Astrocyte of the spinal cord (primary cell): Measurements from ENCODE around the gene CSAD.
"Not testable (repeated sequence)": the region's sequence is repeated elsewhere in the genome, so short reads cannot be mapped to it uniquely, and the experiment has no call there.

ENCODE experiments used
- DNase-seq: peaks from one replicate; pipeline ENCODE4 v3.0.0; 2011; ENCODE audit warnings: low read depth, low spot score
- H3K4me3 ChIP-seq: 2 replicates; pipeline ENCODE4 v1.5.1; 2011; ENCODE audit warnings: low read depth, mild to moderate bottlenecking, low read length, moderate library complexity
- CTCF ChIP-seq: IDR thresholded peaks from 2 replicates; pipeline ENCODE4 v1.5.1; 2012; ENCODE audit warnings: low read depth, mild to moderate bottlenecking, low read length, inconsistent platforms
- in situ Hi-C: cut with HindIII; loops from 2 replicates; pipeline ENCODE4 v1.10.0; 2017; ENCODE audit warnings: low sequenced_read_pairs

CSAD gene

DNA sequence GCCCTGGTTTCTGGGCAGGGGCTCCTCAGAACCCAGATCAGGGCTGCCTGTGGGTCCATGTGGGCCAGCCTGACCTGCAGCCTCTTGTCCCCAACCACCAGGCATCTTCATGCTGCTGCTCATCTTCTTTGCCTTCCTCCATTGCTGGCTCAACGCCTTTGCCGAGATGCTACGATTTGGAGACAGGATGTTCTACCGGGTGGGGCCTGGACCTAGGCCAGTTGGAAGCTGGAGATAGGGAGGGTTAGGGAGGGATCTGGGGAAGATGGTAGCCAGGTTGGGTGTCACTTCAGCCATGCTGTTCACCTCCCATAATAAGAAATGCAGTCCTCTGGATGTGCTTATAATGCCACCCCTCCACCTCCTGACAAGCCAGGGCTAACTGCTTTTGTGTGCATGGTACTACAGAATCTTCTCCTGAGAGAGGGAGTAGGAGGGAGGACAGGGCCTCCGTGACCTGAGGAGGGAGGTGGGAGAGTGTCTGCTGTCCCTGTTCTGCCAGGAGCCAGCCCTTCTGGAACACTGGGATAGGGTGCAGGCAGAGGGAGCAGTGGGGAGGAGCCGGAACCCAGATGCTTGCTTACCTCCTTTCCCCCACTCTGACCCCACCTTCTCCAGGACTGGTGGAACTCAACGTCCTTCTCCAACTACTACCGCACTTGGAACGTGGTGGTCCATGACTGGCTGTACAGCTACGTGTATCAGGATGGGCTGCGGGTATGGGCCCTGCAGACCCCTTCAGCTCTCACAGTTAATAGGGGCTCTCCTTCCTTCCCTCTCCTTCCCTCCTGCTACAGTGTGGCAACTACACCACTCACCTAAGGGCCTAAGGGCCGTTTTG is 59.8 kb downstream of the CSAD start:
- H3K4me3 ChIP-seq: no peak overlapping the region
- no peak for TF ChIP-seq CTCF
- in situ Hi-C loops: no loop called here
- no peak for DNase-seq

GRCh38 chr12:53118751-53119300 is 61.9 kb downstream of the CSAD start:
- H3K4me3 ChIP-seq: no peak overlapping the region
- TF ChIP-seq CTCF: no peak
- in situ Hi-C loops: no loop called here
- no peak for DNase-seq

DNA sequence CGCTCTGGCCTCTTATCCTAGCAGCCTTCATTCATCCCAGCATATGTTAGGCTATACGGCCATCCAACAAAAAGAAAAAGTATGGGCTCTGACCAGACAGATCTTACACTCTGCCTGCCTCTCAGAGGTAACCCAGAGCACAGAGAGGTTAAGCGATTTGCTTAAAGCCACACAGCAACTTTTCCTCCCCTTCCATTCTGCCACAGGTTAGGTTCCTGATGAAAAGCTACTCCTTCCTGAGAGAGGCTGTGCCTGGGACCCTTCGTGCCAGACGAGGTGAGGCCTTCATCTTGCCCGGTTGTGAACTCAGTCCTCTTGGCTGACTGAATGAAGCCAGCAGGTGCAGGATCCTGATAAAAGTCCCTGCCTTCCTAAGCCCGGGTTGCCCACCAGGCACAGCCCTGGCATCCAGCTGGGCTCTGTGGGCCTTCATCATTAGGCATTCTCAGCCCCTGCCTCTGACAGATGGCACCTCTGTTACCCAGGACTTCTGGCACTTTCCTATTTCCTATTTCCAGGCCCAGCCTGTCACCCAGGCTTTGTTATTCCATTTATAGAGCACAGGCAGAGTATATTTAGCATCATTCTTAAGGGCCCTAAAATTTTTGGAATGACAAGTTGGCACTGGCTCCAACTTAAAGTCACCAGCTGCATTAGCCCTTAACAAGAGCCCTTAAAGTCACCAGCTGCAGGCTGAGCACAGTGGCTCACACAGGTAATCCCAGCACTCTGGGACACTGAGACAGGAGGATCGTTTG is 64.7 kb downstream of the CSAD start:
- no peak for TF ChIP-seq CTCF
- H3K4me3 ChIP-seq: no peak overlapping the region
- in situ Hi-C loops: no loop called here
- no peak for DNase-seq

- no peak overlapping the region for H3K4me3 ChIP-seq
- in situ Hi-C loops: no loop called here
These were observed 65.4 kb downstream of the CSAD start for GRCh38 chr12:53115112-53115890.

GRCh38 chr12:53113951-53114350 is 66.8 kb downstream of the CSAD start:
- no peak for TF ChIP-seq CTCF
- no peak for DNase-seq
- in situ Hi-C loops: no loop called here
- no peak overlapping the region for H3K4me3 ChIP-seq

More at GRCh38 chr12:53115112-53115890, 65.4 kb downstream of the CSAD start:
- no peak for DNase-seq
- TF ChIP-seq CTCF: no peak

DNA sequence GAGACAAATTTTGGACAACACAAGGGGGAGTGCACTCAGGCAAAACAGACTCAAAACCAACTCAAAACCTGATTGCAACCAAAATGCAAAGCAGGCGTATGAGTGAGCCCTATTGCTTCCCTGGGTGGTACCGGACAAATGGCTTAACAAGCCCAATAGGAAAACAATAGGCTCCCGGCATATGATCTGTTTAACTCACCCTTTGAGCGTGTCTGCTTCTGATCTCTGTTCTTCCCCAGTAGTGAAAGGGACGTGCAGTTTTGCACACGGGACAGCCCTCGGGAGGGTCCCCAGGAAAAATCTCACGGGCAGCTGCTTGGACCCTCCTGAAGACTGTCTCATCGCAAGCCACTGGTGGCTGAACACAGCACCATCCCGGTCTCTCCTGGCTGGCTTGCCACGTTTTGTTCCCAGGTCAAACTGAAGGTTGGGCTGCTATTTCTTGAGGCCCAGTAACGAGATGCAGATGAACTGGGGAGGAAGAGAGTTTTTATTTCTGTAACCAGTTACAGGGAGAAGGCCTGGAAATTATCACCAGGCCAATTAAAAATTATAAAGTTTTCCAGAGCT is 67.5 kb downstream of the CSAD start:
- H3K4me3 ChIP-seq: no peak overlapping the region
- in situ Hi-C loops: no loop called here
- TF ChIP-seq CTCF: no peak
- no peak for DNase-seq

DNA sequence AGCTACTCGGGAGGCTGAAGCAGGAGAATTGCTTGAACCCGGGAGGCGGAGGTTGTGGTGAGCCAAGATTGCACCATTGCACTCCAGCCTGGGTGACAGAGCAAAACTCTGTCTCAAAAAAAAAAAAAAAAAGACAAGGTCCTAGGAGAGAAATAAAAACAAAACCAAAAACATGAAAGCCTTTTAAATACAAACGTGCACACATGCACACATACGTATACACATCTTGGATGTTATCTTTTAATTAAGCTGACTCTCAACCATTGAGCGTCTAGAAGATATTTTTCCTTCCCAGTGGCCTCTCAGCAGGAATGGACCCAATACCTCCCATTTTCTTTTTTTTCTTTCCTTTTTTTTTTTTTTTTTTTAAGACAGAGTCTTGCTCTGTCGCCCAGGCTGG is 68.3 kb downstream of the CSAD start:
- DNase-seq, H3K4me3 ChIP-seq, in situ Hi-C loops: not testable (repeated sequence)
